GM18867 (cell line): ENCODE results near the gene SRD5A1.

Source experiments
- ATAC-seq: cut with Tn5 transposase; IDR thresholded peaks from one replicate; pipeline ENCODE4 v1.9.1; 2021; ENCODE audit warnings: mild to moderate bottlenecking, moderate library complexity; ENCODE audit not compliant: unreplicated experiment

SRD5A1 gene, protein sequence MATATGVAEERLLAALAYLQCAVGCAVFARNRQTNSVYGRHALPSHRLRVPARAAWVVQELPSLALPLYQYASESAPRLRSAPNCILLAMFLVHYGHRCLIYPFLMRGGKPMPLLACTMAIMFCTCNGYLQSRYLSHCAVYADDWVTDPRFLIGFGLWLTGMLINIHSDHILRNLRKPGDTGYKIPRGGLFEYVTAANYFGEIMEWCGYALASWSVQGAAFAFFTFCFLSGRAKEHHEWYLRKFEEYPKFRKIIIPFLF

DNA sequence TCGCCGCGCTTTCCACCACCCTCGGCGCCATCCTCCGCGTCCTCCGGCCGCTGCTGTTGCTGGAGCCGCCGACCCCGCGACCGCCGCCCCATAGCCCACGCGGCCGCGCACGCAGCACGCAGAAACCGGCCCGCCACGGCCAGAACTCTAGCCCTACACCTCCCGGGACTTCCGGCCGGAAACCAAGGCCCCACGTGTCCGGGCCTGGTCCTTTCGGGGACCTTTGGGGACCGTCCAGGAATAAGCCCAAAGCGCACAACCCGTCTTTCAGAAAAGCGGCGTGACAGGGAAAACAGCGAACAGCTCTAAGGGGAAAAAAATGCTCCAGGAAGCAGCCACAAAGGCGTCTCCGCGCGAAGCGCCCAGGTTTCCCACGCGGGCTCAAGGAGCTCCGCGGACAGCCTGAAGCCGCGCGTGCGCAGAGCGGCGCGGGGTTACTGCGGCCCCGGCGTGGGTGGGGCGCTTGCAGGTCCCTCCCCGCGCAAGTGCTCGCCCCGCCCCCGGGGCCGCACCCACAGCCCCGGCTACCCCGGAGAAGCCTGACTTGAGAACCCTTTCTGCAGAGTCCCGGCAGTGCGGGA, at the start of gene SRD5A1, which contains the start of gene NSUN2:
TSS of gene SRD5A1 (plus strand) at position 553 of the 581 bp plus-strand sequence. CDS start 137 bp downstream, outside the sequence.
TSS of gene NSUN2 (minus strand) at position 157 of the 581 bp plus-strand sequence. CDS start at position 92, 65 bp downstream.
- peak; percentile 88 for ATAC-seq

DNA sequence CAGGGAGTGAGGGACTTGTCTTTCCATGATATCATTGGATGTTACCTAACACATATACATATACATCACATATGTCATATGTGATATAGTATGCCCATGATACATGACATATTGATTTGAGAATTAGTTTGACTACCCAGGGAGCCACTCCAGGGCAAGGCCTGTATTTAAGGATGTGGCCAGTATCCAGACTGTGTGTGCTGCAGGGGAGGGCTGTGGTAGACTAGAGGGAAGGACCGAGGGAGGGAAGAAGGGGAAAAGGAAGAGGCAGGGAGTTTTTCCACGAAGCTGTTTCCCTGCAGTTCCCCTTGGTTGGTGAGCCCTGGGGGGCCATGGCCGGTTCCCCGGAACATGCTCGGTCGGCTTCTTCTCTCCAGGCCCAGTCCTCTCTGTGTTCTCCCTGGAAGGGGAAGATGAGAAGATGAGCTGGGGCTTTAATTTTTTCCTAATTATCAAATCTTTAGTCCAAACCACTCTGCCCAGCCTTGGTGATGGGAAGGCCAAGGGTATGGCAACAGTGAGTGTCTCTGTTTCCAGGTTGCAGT, 49.1 kb upstream of the SRD5A1 start:
- no peak for ATAC-seq

DNA sequence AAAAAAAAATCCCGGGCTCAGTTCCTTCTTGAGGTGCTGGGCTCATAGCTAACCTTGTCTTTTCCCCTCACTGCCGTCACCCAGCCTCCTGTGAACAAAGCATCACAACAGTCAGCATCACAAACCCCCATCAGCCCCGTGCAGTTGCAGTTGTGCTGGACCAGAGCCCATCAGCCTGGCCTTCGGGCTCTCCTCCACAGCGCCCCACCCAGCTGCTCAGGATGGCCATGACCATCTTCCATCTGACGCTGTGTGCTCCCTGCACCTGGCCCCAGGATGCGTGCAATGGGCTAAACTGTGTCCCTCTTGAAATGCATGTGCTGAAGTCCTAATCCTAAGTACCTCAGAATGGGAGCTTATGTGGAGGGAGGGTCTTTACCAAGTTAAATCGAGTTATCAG, 48.5 kb upstream of the SRD5A1 start:
- no peak for ATAC-seq

DNA sequence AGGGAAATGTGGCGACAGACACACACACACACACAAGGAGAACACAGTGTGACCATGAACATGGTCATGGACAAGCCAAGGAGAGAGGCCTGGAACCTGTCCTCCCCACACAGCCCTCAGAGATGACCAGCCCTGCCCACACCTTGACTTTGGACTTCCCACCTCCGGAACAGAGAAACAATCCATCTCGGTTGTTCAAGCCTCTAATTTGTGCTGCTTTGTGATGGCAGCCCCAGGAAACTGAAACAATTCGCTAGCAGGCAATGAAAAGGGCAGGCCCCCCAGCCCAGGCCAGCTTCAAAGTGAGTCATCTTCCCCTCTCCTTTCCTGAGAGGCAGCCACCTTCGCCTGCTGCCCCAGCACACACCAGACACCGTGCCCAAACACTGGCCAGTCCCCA, 48.1 kb upstream of the SRD5A1 start:
- ATAC-seq, result no peak

DNA sequence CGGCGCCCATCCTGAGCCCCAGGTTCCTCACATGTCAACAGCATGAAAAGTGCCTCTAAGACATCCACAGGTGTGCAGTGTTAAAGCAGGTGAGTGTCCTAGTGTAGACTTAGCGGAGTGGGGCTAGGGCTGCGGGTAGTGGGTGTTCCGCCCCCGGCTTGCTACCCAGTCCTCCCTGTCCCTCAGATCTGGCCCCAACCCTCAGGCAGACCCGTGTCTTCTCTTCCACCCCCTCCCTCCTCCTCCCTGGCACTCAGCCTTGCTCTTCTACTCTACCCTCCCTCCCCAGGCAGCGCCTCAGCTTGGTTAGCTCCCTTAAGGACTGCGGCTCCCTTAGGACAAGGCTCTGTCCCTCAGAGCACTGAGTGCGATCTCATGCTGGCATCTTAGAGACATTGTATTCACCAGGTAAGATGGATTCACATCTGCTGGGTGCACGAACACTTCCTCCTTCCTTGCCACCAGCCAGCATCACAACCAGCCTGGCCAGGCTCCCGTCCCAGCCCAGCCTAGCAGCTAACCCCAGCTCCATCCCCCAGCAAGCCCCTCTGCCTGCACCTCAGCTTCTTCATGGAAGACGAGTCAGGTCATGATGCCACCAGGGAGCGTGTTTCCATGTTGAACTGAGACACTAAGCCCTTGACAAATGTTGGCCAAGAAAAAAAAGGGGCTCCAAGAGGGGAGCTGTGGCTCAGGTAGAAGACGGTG, 47.1 kb upstream of the SRD5A1 start:
- no peak for ATAC-seq

DNA sequence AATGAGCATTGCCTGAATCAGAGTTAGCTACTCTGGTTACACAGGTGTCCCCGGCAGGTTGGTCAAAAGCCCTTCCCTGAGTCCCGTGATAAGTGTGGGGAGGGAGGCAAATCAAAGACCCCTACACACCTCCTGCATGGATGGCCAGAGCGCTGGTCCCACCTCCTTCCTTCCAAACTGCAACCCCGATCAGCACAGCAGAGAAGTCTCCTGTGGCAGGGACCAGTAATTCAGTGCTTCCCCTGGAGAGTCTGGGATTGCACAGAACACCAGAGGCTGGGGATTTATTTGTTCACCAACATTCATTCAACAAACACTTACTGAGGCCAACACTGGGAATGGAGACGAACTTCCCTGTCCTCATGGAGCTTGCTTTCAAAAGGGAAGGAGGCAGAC, 46.6 kb upstream of the SRD5A1 start:
- no peak for ATAC-seq

DNA sequence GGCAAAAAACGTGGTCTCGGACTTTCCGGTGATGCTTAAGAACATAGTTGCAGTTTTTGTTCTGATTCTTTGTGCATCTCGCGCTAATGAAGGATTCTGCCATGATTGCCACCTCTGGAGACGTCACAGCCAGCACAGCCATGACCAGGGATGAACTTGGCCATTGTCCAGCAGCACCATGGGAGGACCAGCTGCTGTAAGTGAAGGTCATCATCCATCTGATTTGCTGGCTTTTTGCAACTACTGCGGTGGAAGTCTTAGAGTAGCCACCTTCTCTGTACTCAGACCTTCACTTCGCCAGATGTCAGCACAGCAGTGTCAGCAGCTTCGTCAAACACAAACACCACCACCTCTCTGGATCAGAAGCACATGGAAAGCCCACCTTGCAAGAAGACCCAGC, 46.1 kb upstream of the SRD5A1 start:
- ATAC-seq, result no peak

DNA sequence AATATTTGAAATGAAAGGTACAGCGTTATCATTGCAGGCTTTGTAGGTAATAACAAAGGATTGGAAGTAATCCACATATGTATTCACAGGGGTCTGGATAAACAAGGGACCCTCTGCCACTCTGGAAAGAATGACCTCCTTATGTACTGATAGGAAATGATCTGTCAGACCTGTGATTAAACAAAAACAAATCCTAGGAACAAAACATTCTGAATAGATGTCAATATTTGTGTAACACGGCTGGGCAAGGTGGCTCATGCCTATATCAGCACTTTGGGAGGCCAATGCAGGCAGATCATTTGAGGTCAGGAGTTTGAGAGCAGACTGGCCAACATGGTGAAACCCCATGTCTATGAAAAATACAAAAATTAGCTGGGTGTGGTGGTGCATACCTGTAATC, 42.7 kb upstream of the SRD5A1 start:
- no peak for ATAC-seq

DNA sequence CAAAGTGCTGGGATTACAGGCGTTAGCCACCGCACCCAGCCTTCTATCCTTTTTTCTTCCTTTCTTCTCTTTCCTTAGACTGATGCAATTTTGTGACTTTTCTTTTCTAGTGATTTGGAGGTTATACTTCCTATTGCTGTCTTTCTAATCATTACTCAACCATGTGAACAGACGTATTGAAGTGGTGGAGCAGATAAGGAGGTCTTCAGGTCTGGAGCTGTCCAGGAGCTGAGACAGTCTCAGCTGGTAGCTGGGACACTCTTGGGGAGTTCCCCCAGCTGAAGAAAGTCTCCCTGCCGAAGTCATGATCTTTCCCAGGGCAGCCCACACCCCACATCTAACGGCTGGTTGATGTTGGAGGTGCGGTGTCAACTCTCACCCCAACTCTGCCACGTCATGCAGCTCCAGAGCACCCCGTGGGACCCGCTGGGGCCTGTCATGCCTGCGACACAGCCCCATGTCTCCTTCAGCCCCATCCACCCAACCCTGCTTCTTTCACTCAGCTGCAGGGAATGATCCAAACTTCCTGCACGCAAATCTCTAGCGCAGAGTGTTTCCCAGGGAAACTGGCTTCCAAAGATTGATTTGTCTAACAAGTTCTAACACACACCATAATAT, 41.5 kb upstream of the SRD5A1 start:
- ATAC-seq, result no peak

DNA sequence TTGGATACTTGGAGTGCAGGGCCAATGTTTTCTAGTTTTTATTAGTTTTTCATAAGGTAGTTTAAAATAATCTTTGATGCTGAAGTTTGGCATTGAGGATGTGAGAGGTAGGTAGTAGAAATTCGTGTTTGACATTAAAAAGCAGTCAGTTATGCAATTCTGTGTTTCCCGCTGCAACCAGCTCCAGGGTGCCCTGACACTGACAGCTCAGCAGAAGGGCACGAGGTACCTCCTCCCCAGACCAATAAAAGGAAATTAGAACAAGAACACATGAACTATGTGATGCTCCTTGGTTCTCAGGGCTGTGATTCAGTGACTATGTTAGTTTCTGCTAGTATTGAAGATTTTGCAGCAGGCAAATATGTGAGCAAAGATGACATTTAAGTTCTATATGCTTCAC, 40.6 kb upstream of the SRD5A1 start:
- ATAC-seq, result no peak

DNA sequence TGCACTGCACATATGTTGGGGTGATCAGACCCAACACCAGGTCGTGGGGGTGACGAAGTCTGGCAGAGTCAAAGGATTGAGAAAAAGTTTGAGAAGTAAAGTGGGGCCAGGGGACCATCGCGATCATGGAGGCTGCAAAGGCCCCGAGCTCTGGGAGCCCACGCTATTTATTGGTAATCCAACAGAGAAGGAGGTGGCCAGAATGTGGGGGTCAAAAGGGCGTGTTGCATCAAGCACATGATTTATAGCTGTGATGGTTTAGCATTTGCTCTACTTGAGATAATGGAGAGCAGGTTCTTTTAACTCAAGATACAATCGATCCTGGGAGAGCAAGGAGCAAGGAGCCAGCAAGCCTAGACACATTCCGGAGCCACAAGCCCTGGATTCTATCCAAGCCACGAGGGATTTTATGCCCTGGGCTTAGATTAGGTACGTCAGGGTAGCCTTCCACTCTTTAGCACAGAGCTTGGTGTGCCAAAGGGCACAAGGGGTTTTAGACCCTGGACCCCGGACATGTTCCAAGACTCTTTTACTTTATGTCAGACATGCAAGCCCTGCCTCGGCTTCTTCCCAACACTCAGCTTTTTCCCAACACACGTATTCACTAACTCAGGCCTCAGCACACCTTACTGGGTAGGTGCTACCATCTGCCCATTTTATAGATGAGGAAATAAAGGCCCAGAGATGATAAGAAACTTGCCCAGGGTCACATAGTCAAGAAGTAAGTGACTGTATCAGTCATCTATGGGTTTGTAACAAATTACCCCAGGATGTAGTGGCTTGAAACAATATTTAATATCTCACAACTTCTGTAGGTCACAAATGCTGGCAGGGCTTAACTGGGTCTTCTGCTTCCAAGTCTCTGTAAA, 39.9 kb upstream of the SRD5A1 start:
- ATAC-seq, result no peak

DNA sequence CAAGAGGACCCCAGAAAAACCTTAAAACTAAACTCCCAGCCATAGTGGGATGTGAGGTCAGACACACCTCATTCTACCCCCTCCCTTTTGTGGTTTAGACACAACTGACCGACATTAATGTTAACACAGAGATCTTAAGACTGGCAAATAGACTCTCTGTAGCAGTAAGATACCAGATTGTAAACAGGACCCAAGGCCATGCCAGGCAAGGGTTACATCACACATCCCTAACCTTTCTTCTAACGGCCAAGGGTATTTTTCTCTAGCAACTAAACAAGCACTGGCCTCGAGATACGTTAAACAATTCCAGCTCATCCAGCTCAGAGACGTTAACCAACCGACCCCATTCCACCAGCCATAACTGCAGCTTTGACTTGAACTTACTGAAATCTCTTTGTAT, 39.2 kb upstream of the SRD5A1 start:
- no peak for ATAC-seq

DNA sequence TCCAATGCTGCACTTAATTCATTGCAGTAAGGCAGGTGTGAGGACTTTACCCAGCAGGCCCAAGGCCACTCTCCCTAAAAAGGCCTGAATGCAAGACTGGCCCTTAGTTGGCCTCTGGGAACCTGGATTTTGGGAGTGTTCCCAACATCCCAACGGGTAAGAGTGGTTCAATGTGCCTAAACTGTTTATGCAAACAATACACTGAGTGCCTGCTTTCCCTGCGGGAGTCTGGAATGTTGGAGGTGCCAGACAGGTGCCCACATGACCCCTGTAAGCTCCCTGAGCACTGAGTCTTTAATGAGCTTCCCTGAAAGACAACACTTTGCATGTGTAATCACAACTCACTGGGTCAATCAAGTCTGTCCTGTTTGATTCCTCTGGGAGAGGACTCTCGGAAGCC, 37.8 kb upstream of the SRD5A1 start:
- no peak for ATAC-seq

DNA sequence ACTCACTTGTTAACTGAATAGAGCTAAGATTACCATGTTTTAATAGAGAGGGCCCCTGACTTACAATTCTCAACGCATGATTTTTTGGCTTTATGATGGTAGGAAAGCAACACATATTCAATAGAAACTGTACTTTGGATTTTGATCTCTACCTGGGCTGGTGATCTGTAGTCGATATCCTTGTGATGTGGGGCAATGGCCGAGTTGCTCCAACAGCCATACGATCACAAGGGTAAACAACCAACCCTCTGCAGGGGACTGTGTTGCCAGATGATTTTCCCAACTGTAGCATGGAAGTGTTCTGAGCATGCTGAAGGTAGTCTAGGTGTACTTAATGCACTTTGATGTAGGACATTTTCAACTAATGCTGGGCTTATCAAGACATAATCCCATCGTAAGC, 36.9 kb upstream of the SRD5A1 start:
- ATAC-seq, result no peak

DNA sequence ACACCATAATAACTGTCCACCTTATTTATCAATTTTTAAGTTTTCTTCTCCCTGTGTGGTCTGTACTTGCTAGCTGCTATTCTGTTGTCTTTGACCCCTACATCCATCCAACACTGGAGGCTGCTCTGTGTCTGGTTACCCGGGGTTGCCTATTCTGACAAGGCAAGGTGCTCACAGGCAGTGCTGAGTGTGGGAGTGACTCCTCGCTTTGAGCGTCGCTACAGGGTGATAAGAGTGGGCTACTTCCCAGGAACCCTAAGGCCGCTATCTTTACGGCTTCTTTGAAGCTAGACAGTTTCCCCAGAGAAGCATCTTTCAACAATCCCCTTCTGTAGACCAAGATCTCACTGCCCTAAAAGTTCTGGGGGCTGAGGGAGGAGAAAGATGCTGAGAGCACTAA, 35.7 kb upstream of the SRD5A1 start:
- ATAC-seq, result no peak

DNA sequence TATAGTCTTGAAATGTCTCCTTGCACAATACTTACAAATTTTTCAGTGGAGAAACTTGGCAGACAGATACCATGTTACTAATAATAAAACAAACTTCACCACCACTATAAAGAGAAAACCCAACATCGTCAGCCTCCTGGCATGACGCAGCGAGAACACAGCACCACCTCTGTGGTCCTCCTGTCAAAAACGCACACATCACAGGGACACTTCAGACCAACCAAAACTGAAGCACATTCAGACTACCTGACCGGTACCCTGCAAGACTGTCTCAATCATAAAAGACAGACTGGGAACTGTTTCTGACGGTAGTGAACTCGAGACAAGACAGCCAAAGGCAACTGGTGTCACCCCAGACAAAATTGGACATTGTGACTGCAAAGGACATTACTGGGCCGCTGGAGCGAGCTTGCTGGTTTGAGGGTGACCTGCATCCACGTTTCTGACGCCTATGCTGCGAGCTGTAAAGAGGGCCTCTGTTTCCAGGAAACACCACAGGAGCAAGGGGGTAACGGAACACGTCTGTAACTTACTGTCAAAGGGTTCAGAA, 34.8 kb upstream of the SRD5A1 start:
- no peak for ATAC-seq

DNA sequence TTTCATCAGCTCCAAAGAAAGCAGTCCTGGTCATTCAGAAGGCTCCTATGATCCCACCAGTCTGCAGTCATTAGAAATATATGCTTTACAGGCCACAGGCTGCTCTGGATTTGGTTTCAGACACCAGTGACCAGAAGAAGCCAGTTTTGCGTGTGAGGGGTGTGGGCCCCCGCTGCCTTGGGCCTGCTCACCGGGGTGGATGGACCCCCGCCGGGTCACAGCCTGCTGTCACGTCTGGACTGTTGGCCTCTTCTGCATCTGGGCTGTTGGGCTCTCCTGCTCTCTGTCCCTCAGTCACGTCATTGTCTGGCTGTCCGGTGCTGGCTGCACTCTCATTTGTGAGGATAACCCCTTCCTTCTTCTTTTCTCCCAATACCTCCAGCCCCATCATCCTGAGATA, 33.5 kb upstream of the SRD5A1 start:
- ATAC-seq, result no peak

DNA sequence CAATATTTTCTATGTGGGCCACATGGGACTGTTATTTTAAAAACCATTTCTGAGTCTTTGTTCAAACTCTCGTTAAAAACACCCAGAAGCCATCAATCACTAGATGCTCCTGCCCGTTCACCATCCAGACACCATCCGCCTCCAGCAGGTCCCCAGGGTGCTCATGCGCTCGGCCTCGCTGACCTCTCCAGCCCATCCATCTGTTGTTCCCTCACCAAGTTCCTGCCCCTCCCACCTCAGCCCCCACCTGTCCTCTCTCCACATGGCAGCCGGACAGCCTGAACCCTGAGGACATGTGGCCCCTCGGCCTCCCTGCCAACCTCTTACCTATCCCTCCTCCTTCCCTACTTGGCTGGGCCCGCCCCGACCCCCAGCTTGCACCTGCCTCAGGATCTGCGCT, 32.0 kb upstream of the SRD5A1 start:
- ATAC-seq, result no peak

DNA sequence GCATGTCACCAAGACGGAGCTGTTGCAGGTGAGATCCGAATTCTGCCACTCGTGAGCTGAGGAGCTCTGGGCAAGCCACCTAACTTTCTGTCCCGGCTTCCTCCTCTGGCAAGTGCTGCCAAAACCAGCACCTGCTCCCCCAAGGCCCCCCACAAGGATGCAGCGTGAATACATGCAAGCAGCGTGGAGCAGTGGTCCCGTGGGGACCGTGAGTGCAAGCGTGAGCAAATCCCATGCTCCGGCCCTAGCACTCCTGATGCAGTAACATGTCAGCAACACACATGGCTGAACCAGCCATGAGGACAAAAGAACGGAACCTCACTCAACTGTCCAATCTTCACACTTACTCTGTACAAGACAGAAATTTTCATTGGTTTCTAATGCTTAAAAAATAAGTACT, 31.4 kb upstream of the SRD5A1 start:
- ATAC-seq, result no peak

DNA sequence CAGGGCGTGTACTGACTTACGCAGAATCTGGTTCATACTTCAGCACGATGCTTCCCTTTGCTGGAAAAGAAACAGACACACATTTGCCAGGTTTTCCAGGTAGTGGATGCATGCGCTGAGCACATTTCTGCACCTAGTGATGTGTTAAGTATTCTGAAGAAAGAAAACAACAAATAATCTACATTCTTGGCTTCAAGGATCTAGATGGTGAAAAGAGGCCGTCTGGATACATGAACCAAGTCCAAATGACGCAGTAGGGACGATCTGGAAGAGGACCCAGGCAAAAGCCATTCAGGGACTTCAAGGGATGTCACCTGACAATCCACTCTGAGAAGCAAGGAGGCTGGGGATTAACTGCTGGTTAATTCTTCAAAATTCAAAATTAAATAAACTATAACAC, 30.8 kb upstream of the SRD5A1 start:
- no peak for ATAC-seq
